ENCODE results near the gene CATSPERE.
"Not testable (repeated sequence)": the region's sequence is repeated elsewhere in the genome, so short reads cannot be mapped to it uniquely, and the experiment has no call there.

Gene CATSPERE

GRCh38 chr1:244672946-244673682 lies 212.0 kb downstream of the CATSPERE start:
- no peak overlapping the region for H3K4me3 Mint-ChIP-seq
- peaks cover 28% of the 10 kb centered on the region for H3K36me3 Mint-ChIP-seq
- H3K9me3 Mint-ChIP-seq = no peaks in the 10 kb centered on the region
- H3K27ac Mint-ChIP-seq = no peak overlapping the region
- no peaks in the 10 kb centered on the region for H3K27me3 Mint-ChIP-seq
- no peak for ATAC-seq
- peaks cover 21% of the 10 kb centered on the region for H3K4me1 Mint-ChIP-seq

GRCh38 chr1:244674446-244674845 lies 213.4 kb downstream of the CATSPERE start:
- H3K36me3 Mint-ChIP-seq = peaks cover 36% of the 10 kb centered on the region
- no peak overlapping the region for H3K4me3 Mint-ChIP-seq
- peaks cover 21% of the 10 kb centered on the region for H3K4me1 Mint-ChIP-seq
- no peak overlapping the region for H3K27ac Mint-ChIP-seq
- H3K9me3 Mint-ChIP-seq = no peaks in the 10 kb centered on the region
- H3K27me3 Mint-ChIP-seq = no peaks in the 10 kb centered on the region
- no peak for ATAC-seq

GRCh38 chr1:244675167-244675566 lies 214.1 kb downstream of the CATSPERE start:
- H3K9me3 Mint-ChIP-seq = no peaks in the 10 kb centered on the region
- H3K4me3 Mint-ChIP-seq = no peak overlapping the region
- peaks cover 21% of the 10 kb centered on the region for H3K4me1 Mint-ChIP-seq
- no peaks in the 10 kb centered on the region for H3K27me3 Mint-ChIP-seq
- no peak for ATAC-seq
- H3K36me3 Mint-ChIP-seq = peaks cover 37% of the 10 kb centered on the region
- no peak overlapping the region for H3K27ac Mint-ChIP-seq

- no peaks in the 10 kb centered on the region for H3K27me3 Mint-ChIP-seq
- H3K9me3 Mint-ChIP-seq = no peaks in the 10 kb centered on the region
- H3K36me3 Mint-ChIP-seq = peaks cover 47% of the 10 kb centered on the region
- no peak for ATAC-seq
- no peak overlapping the region for H3K4me3 Mint-ChIP-seq
- H3K4me1 Mint-ChIP-seq = peaks cover 12% of the 10 kb centered on the region
- no peak overlapping the region for H3K27ac Mint-ChIP-seq
Measured at GRCh38 chr1:244678697-244679096, 217.6 kb downstream of the CATSPERE start.

- H3K4me3 Mint-ChIP-seq = no peak overlapping the region
- ATAC-seq = no peak
- no peaks in the 10 kb centered on the region for H3K27me3 Mint-ChIP-seq
- H3K9me3 Mint-ChIP-seq = no peaks in the 10 kb centered on the region
- peaks cover 5% of the 10 kb centered on the region for H3K4me1 Mint-ChIP-seq
- H3K36me3 Mint-ChIP-seq = peaks cover 43% of the 10 kb centered on the region
- no peak overlapping the region for H3K27ac Mint-ChIP-seq
Measured at GRCh38 chr1:244680667-244681066, 219.6 kb downstream of the CATSPERE start.

GRCh38 chr1:244682087-244682486 lies 221.0 kb downstream of the CATSPERE start:
- not testable (repeated sequence) for H3K4me3 Mint-ChIP-seq, ATAC-seq, H3K4me1 Mint-ChIP-seq, H3K9me3 Mint-ChIP-seq, H3K27me3 Mint-ChIP-seq, H3K27ac Mint-ChIP-seq
- H3K36me3 Mint-ChIP-seq = peaks cover 51% of the 10 kb centered on the region
